Renal cortex interstitium (tissue), 11 donors: ENCODE measurements around the gene TCHP. TPM values are rescaled to one million over a fixed set of nuclear protein-coding genes. Genes with fewer than 3 reads are reported as not detected.
A peak's percentile ranks its signal among the peaks of the same experiment; 100 is the strongest.
"Not testable (repeated sequence)": the region's sequence is repeated elsewhere in the genome, so short reads cannot be mapped to it uniquely, and the experiment has no call there.

Source experiments
- DNase-seq, 11 donors: peaks; one replicate each; pipeline ENCODE4 v3.0.0-alpha.2; 2013; ENCODE audit warnings: low read depth in 9 of 11, low spot score in 4 of 11; ENCODE audit errors: extremely low read depth in 1 of 11
- polyA plus RNA-seq, 3 donors: library from polyadenylated mRNA; unstranded; fragments of 120-200 nt; gene quantifications; one replicate each; pipeline ENCODE4 v1.2.1, GENCODE V29; 2013; ENCODE audit not compliant: insufficient read length in 3 of 3

TCHP gene
- polyA plus RNA-seq, 3 donors: 23.0 to 30.5 (median 27.8) TPM

DNA sequence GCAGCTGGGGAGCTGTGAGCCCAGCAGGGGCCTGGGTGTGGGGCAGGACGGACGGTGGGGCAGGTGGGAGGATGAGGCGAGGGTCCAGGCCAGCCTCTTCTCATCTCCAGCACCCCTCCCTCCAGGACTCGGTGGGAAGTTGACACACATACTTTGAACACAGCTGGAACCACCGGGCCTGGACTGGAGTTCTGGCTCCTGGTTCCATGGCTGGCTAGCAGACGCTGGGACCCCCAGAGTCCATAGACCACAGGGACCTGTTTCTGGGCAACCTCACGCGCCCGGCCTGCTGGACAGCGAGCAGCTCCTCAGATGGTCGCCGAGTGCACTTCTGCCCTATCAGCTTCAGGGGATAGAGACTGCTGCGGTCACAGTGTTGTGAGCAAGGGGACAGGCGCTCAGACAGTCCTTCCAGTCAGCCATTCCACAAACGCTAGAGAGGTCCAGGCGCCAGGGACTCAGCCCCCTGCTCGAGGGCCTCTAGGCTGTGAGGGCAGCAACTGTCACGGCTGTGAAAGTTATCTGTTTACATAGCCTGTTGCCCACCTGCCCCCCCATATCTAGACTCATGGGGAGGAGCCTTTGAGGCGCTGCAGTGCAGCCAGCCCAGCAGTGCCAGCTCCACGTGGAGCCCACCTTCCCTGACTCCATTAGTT, 25.2 kb downstream of the TCHP start:
- peak in 3 of 11 donors; percentile 31 to 56 (median 41) for DNase-seq

GRCh38 chr12:109926016-109926415, 25.9 kb downstream of the TCHP start:
- no peak for DNase-seq

- DNase-seq: no peak
Observed at GRCh38 chr12:109926488-109927210, 26.6 kb downstream of the TCHP start.

GRCh38 chr12:109927622-109928021, 27.5 kb downstream of the TCHP start:
- DNase-seq: no peak

DNA sequence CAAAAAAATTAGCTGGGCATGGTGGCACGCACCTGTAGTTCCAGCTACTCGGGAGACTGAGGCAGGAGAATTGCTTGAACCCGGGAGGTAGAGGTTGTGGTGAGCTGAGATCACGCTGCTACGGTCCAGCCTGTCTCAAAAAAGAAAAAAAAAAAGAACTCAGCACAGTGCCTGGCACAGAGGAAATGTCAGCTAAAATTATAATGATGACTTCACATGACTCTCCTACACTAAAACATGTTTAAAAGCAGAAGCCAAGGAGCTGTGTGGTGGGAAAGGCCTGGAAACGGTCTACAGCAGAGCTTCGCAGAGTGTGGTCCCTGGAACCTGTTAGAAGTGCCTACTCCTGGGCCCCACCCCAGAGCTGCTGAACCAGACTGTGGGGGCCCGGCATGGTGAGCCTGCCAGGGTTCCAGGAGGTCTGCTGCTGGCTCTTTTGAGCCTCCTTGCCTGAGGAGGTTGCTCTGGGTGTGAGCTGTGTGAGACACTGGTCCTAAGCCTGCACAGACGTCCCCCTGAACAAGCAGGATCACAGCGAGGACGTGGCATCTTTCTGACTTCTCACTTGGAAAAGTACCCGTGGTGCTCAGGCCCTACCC, 28.1 kb downstream of the TCHP start:
- DNase-seq: no peak

DNA sequence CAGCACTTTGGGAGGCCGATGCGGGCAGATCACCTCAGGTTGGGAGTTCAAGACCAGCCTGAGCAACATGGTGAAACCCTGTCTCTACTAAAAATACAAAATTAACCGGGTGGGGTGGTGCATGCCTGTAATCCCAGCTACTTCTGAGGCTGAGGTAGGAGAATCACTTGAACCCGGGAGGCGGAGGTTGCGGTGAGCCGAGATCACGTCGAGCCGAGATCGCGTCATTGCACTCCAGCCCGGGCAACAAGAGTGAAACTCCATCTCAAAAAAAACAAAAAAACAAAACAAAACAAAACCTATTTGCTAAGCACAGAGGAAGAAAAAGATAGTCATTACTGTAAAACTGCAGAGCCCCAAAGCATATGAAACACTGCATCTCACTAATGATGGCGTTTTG, 29.3 kb downstream of the TCHP start:
- not testable (repeated sequence) for DNase-seq

GRCh38 chr12:109930028-109930800, 30.1 kb downstream of the TCHP start:
- DNase-seq: no peak

GRCh38 chr12:109931143-109931542, 31.1 kb downstream of the TCHP start:
- DNase-seq: no peak

DNA sequence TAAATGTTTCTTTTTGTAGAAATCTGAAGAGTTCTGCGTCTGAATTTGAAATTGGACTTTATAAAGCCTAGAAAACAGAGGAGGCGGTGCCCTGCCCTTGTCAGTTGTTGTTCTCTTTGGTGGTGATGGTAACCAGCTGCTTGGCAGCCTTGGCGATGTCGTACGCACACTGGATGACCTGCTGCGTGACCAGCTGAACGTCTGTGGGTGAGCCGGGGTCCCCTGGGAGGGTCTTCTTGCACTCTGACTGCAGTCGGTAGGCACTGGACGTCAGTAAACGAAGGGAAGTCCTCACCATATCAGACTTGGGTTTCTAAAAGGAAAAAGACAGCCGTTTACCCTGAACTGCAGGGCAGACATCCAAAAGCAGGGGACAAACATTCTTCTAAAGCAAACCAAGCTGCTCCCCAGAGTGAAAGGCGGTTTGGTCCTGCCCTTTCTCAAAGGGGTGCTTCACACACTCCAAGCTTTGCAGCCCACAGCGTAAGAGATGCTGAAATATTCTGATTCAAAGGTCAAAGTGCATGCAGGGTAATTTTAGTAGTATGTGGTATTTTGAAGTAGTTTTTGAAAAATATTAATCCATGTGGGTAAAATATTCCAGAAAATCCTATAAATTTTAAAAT, 32.9 kb downstream of the TCHP start:
- DNase-seq: no peak

GRCh38 chr12:109934026-109934425, 34.0 kb downstream of the TCHP start:
- DNase-seq: no peak

DNA sequence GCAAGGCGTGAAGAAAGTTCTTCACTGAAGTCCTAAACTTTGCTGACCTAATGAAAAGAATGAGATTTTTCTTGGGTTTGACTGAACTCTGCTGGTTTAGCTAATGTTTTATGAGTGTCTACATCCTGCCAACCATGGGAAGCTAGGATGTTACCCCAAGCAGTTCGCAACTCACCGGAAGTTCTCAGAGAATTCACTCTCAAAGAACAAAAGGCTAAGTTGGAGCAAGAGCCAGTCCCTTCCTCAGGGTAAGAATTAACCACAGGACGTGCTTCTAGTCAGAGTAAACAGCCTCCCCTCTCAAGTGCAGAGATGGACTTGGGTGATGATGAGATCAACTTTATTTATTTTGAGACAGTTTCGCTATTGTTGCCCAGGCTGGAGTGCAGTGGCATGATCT, 37.3 kb downstream of the TCHP start:
- DNase-seq: no peak

DNA sequence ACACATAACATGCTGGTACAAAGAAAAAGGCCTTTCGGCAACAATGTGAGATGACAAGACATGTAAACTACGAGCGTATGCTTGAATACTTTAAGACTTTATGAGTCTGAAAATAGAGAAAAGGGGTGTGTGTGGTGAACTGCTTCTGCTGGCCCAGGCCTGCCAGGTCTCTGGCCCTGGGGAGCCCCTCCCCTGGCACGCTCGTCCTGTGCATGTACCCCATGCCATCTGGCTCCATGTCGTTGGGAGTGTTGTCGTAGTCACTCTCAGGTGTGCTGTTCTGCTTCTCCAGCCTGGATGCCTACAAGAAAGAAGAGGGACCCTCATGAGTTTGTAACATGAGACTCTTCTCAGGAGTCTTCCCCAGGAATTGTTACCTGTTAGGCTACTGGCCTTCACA, 38.9 kb downstream of the TCHP start:
- DNase-seq: no peak

- no peak for DNase-seq
Observed at GRCh38 chr12:109939504-109939903, 39.4 kb downstream of the TCHP start.

DNA sequence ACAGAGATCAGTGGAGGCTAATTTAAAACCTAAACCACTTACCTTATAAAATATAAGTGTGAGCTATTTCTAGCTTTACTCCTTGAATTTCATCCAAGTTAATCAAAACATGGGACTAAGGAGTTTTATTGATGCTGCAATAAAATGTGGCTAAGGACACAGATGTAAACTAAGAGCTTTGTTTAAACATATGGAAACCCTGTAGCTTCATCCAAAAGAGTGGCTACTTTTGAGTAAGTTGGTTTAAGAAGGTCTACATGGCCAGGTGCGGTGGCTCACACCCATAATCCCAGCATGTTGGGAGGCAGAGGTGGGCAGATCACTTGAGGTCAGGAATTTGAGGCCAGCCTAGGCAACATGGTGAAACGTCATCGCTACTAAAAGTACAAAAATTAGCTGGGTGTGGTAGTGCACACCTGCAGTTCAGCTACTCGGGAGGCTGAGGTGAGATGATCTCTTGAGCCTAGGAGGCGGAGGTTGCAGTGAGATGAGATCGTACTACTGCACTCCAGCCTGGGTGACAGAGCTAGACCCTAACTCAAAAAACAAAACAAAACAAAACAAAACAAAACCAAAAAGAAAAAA, 40.4 kb downstream of the TCHP start:
- DNase-seq: no peak

DNA sequence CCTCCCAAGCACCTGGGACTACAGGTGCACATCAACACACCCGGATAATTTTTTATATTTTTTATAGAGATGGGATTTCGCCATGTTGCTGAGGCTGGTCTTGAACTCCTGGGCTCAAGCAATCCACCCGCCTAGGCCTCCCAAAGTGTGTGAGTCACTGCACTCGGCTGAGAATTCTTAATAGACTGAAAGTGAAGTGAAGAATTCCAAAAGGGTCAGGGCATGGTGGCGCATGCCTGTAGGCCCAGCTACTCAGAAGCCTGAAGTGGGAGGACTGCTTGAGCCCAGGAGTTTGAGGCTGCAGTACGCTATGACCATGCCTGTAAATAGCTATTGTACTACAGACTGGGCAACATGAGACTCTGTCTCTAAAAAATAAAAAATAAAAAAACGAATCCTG, 43.7 kb downstream of the TCHP start:
- DNase-seq: no peak

DNA sequence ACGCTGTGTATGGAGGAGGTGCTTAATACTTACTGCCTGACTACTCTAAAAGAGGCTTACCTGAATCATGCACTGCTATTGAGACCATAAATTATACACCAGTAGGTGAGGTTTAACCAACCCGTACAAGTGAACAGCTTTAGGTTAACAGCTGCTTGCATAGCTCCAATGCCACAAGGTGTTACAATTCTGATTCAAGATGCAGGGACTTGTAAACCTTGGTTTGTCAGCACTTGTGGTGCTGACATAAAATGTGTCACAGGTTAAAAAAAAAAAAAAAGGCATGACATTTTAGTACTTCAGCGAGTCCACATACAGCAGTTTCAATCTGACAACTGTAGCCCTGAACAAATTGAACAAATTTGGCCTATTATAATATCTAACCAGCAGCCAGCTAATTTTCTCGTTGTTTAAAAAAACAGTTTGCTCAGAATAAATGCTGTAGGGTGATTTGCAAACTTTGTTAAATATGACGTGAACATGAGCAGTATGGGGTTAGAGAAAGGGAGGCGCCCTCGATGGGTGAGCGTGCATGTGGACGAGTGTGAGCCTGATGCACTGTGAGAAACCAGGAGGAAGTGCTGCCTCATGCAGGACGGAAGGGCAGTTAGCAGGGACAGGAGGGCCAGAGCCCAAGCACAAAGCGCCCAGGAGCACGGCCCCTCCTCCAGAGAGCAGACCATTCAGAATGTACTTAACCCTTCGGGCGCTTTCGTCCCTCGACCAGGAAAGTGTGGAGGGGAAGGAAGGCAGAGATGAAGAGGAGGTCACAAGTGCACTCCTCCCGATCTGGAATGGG, 44.7 kb downstream of the TCHP start:
- DNase-seq: peak in 1 of 11 donors; percentile 31

DNA sequence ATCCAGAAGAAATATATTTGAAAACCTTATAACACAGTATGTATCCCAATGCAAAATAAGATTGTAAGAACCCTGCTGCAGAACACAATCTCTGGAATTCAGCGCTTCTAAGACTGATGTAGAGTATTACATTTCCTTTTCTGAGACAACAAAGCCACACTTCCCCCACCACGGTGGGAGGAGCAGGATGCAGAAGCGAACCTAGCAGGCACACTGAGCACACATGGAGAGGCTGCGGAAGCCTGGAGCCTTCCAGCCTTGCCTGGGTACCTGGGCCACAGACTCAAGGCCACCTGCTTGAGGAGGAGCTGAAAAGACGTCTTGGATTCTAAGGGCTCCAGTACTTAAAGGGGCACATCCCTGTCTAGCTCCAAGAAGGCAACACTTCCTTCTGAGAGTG, 46.4 kb downstream of the TCHP start:
- DNase-seq: peak in 2 of 11 donors; percentile 39 to 44

DNA sequence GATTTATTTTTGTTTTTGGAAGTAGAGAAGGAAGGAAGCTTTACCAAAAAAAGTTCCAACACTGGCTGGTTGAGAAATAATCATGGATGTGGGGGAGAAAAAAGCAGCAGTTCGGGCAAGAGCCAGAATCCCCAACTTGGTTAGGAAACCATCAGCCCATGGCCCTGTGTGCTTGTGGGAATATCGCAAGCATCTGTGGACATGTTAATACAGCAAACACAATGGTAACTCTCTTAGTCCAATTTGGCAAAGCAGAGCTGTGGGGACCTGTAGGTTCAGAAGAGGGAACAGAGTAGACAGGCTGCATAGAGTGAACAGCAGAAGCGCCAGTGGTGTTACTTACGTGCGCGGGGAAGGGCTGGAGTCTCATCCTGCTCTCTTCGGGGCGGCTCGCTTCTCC, 46.8 kb downstream of the TCHP start:
- DNase-seq: no peak
